Measurements from ENCODE around the gene L3MBTL4. TPM values are rescaled to one million over a fixed set of nuclear protein-coding genes. Genes with fewer than 3 reads are reported as not detected.

L3MBTL4 gene
- total and polyA plus RNA-seq, 2 experiments from 2014 or later, result 4.1 to 14.1 TPM

- Histone ChIP-seq H3K27me3 (no peaks in the 10 kb centered on the region), H3K27ac (no peak overlapping the region), H3K9me3 (ENCODE audit: low read depth) (no peaks in the 10 kb centered on the region), H3K79me2 (no peaks in the 10 kb centered on the region), H3K36me3 (replicated peaks; ENCODE audit: insufficient read depth, low read depth) (no peaks in the 10 kb centered on the region), H4K20me1 (ENCODE audit: insufficient read depth, poor library complexity, severe bottlenecking) (no peaks in the 10 kb centered on the region), H3K4me1 (ENCODE audit: insufficient read depth) (no peaks in the 10 kb centered on the region), H3K4me3 (no peak overlapping the region), H3K4me2 (no peak overlapping the region), H2AFZ (no peak overlapping the region), H3K9me2 (replicated peaks; ENCODE audit: insufficient read depth) (no peaks in the 10 kb centered on the region)
- 97% methylated on average over 4 of the region's 4 CpGs for WGBS (ENCODE audit: low lambda C conversion rate, missing lambda C conversion rate)
- TF ChIP-seq EZH2phosphoT487 (IDR thresholded peaks at IDR 0.05; ENCODE audit: low read depth, severe bottlenecking, unreplicated experiment), result no peak
- no peak for TF ChIP-seq CTCF (IDR thresholded peaks at IDR 0.05; ENCODE audit: poor library complexity)
- TF ChIP-seq EZH2 (IDR thresholded peaks at IDR 0.05; ENCODE audit: borderline replicate concordance), result no peak
- no peak for DNase-seq (ENCODE audit: low spot score)
These were observed 299.0 kb downstream of the L3MBTL4 start for GRCh38 chr18:6115710-6116109.

GRCh38 chr18:6113650-6114049, 301.1 kb downstream of the L3MBTL4 start:
- TF ChIP-seq EZH2 (IDR thresholded peaks at IDR 0.05; ENCODE audit: borderline replicate concordance) (no peak), EZH2phosphoT487 (IDR thresholded peaks at IDR 0.05; ENCODE audit: low read depth, severe bottlenecking, unreplicated experiment) (no peak), CTCF (IDR thresholded peaks at IDR 0.05; ENCODE audit: poor library complexity) (no peak)
- Histone ChIP-seq H3K4me3 (no peak overlapping the region), H3K27me3 (no peaks in the 10 kb centered on the region), H3K4me2 (no peak overlapping the region), H4K20me1 (ENCODE audit: insufficient read depth, poor library complexity, severe bottlenecking) (no peaks in the 10 kb centered on the region), H3K79me2 (no peaks in the 10 kb centered on the region), H3K9me2 (replicated peaks; ENCODE audit: insufficient read depth) (no peaks in the 10 kb centered on the region), H3K4me1 (ENCODE audit: insufficient read depth) (no peaks in the 10 kb centered on the region), H2AFZ (no peak overlapping the region), H3K9me3 (ENCODE audit: low read depth) (no peaks in the 10 kb centered on the region), H3K36me3 (replicated peaks; ENCODE audit: insufficient read depth, low read depth) (no peaks in the 10 kb centered on the region), H3K27ac (no peak overlapping the region)
- DNase-seq (ENCODE audit: low spot score), result no peak
- 86% methylated on average over 2 of the region's 2 CpGs for WGBS (ENCODE audit: low lambda C conversion rate, missing lambda C conversion rate)

- no peak overlapping the region for H3K4me3 ChIP-seq
- H3K4me1 ChIP-seq (ENCODE audit: insufficient read depth), result no peaks in the 10 kb centered on the region
- H2AFZ ChIP-seq, result no peak overlapping the region
- H3K27me3 ChIP-seq, result no peaks in the 10 kb centered on the region
- 83% methylated on average over 3 of the region's 3 CpGs for WGBS (ENCODE audit: low lambda C conversion rate, missing lambda C conversion rate)
- no peaks in the 10 kb centered on the region for H4K20me1 ChIP-seq (ENCODE audit: insufficient read depth, poor library complexity, severe bottlenecking)
- no peaks in the 10 kb centered on the region for H3K36me3 ChIP-seq (replicated peaks; ENCODE audit: insufficient read depth, low read depth)
- H3K4me2 ChIP-seq, result no peak overlapping the region
- no peak for TF ChIP-seq EZH2 (IDR thresholded peaks at IDR 0.05; ENCODE audit: borderline replicate concordance)
- TF ChIP-seq EZH2phosphoT487 (IDR thresholded peaks at IDR 0.05; ENCODE audit: low read depth, severe bottlenecking, unreplicated experiment), result no peak
- no peak for TF ChIP-seq CTCF (IDR thresholded peaks at IDR 0.05; ENCODE audit: poor library complexity)
- H3K27ac ChIP-seq, result no peak overlapping the region
- H3K9me3 ChIP-seq (ENCODE audit: low read depth), result no peaks in the 10 kb centered on the region
- no peak for DNase-seq (ENCODE audit: low spot score)
- H3K79me2 ChIP-seq, result no peaks in the 10 kb centered on the region
- H3K9me2 ChIP-seq (replicated peaks; ENCODE audit: insufficient read depth), result no peaks in the 10 kb centered on the region
These were observed 303.0 kb downstream of the L3MBTL4 start for GRCh38 chr18:6111726-6112125.

GRCh38 chr18:6109743-6110142, 305.0 kb downstream of the L3MBTL4 start:
- Histone ChIP-seq H3K79me2 (no peaks in the 10 kb centered on the region), H3K27me3 (no peaks in the 10 kb centered on the region), H3K4me3 (no peak overlapping the region), H3K36me3 (replicated peaks; ENCODE audit: insufficient read depth, low read depth) (no peaks in the 10 kb centered on the region), H3K27ac (no peak overlapping the region), H3K9me3 (ENCODE audit: low read depth) (no peaks in the 10 kb centered on the region), H4K20me1 (ENCODE audit: insufficient read depth, poor library complexity, severe bottlenecking) (no peaks in the 10 kb centered on the region), H3K9me2 (replicated peaks; ENCODE audit: insufficient read depth) (no peaks in the 10 kb centered on the region), H2AFZ (no peak overlapping the region), H3K4me1 (ENCODE audit: insufficient read depth) (no peaks in the 10 kb centered on the region), H3K4me2 (no peak overlapping the region)
- TF ChIP-seq CTCF (IDR thresholded peaks at IDR 0.05; ENCODE audit: poor library complexity) (no peak), EZH2phosphoT487 (IDR thresholded peaks at IDR 0.05; ENCODE audit: low read depth, severe bottlenecking, unreplicated experiment) (no peak), EZH2 (IDR thresholded peaks at IDR 0.05; ENCODE audit: borderline replicate concordance) (no peak)
- DNase-seq (ENCODE audit: low spot score), result no peak
- WGBS (ENCODE audit: low lambda C conversion rate, missing lambda C conversion rate), result 91% methylated on average over 6 of the region's 6 CpGs

All from hepatocyte (in vitro differentiated cells).